ENCODE data around the gene RAPGEF4.
"Not testable (repeated sequence)": the region's sequence is repeated elsewhere in the genome, so short reads cannot be mapped to it uniquely, and the experiment has no call there.

Gene RAPGEF4

GRCh38 chr2:173087214-173087581, 351.6 kb downstream of the RAPGEF4 start:
- DNase-seq (ENCODE audit: low read depth in 2 of 3, low spot score in 2 of 3): no peak

GRCh38 chr2:173087793-173088496, 352.3 kb downstream of the RAPGEF4 start:
- no peak for DNase-seq (ENCODE audit: low read depth in 2 of 3, low spot score in 2 of 3)

- DNase-seq (ENCODE audit: low read depth in 2 of 3, low spot score in 2 of 3): no peak
Observed at GRCh38 chr2:173090276-173090877, 354.7 kb downstream of the RAPGEF4 start.

- DNase-seq (ENCODE audit: low read depth in 2 of 3, low spot score in 2 of 3): no peak
Observed at GRCh38 chr2:173090973-173091660, 355.5 kb downstream of the RAPGEF4 start.

GRCh38 chr2:173091910-173092309, 356.3 kb downstream of the RAPGEF4 start:
- DNase-seq (ENCODE audit: low read depth in 2 of 3, low spot score in 2 of 3): no peak

- no peak for DNase-seq (ENCODE audit: low read depth in 2 of 3, low spot score in 2 of 3)
Observed at GRCh38 chr2:173092844-173093402, 357.3 kb downstream of the RAPGEF4 start.

GRCh38 chr2:173093617-173094016, 358.0 kb downstream of the RAPGEF4 start:
- not testable (repeated sequence) for DNase-seq (ENCODE audit: low read depth in 2 of 3, low spot score in 2 of 3)

GRCh38 chr2:173094731-173095130, 359.1 kb downstream of the RAPGEF4 start:
- DNase-seq (ENCODE audit: low read depth in 2 of 3, low spot score in 2 of 3): no peak

- no peak for DNase-seq (ENCODE audit: low read depth in 2 of 3, low spot score in 2 of 3)
Observed at GRCh38 chr2:173095356-173095755, 359.7 kb downstream of the RAPGEF4 start.

GRCh38 chr2:173099271-173099670, 363.6 kb downstream of the RAPGEF4 start:
- DNase-seq (ENCODE audit: low read depth in 2 of 3, low spot score in 2 of 3): no peak

GRCh38 chr2:173099804-173100203, 364.2 kb downstream of the RAPGEF4 start:
- DNase-seq (ENCODE audit: low read depth in 2 of 3, low spot score in 2 of 3): no peak

- no peak for DNase-seq (ENCODE audit: low read depth in 2 of 3, low spot score in 2 of 3)
Observed at GRCh38 chr2:173101687-173102086, 366.0 kb downstream of the RAPGEF4 start.

Data from activated CD8-positive, alpha-beta memory T cell treated with anti-CD3 and anti-CD28 coated beads for 48 hours (primary cell).